AG04449 (cell line): Measurements from ENCODE around the gene SKAP1.

Experiments
- CTCF ChIA-PET: fragments of 350-600 bp; formaldehyde crosslinking; extraction: SDS; loops from one replicate; lab custom pipeline; 2021; ENCODE audit warnings: antibody characterized with exemption; lab: Yijun Ruan, JAX
- POLR2A ChIA-PET: fragments of 400-600, 350-600 bp; formaldehyde crosslinking; extraction: SDS; loops from one replicate; lab custom pipeline; 2020; ENCODE audit warnings: antibody characterized with exemption, inconsistent platforms; lab: Yijun Ruan, JAX
- DNase-seq: peaks from one replicate; pipeline ENCODE4 v3.0.0-alpha.2; 2010; ENCODE audit warnings: low read depth, low spot score
- H3K4me3 ChIP-seq: 2 replicates; pipeline ENCODE4 v1.5.1; 2011; ENCODE audit warnings: low read depth, mild to moderate bottlenecking, control low read depth, low read length
- CTCF ChIP-seq: IDR thresholded peaks from one replicate; pipeline ENCODE4 v1.5.1; 2011; ENCODE audit warnings: mild to moderate bottlenecking, moderate library complexity, low read length, control low read depth, inconsistent platforms; ENCODE audit not compliant: insufficient read depth; ENCODE audit errors: missing control alignments

The SKAP1 gene

DNA sequence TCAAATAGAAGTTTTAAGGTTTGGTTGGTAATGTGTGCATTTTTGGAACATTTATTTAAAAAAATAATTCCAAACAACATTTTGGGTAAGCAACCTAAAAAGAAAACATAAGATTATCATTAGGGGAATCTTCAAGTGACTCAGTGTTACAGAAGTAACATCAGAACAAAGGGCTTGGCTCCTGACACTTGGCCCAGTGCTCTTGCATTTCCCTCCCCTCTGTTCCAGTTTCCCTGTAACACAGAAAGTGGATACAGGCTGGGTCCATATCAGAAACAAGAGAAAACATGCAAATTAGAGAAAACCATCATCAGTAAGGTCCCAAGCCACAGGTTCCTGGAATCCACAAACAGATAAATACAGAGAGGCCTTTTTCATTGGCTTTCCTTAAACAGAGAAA, 40.1 kb downstream of the SKAP1 start:
- no peak for TF ChIP-seq CTCF
- CTCF ChIA-PET: no interaction called here
- no peak overlapping the region for H3K4me3 ChIP-seq
- no peak for DNase-seq
- POLR2A ChIA-PET: no interaction called here

DNA sequence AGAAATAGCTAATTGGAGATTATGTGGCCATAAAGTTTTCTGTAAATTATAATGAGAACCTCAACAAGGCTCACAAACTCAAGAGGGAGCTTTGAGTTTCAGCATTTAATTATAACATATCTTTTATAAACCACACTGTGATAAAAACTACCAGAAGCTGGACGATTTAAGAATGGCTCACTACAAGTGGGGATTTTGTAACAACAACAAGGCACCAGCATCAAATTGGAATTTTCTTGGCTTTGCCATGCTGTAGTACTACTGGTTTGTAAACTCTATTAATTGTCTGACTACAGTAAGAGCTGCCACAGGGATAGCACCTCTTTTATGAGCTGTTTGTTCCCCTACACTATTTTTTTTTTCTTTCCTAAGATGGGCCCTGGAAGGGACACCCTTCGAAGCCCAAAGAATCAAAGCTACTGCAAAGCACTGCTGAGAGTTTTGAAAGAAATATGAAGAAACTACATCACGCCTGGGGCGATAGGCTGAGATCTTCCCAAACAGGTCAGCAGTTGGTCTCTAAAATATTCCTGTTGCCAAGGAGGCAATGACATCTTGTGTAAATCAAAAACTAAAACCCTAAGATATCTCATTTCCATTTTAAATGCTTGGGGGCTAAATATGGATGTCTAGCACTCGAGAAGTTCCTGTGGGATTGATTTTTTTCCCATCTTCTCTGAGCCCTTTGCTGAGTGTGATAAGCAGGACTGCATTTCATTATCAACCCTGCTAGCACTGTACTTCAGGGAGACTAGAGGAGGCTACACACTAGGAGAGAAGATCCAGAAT, 40.9 kb downstream of the SKAP1 start:
- no peak for TF ChIP-seq CTCF
- H3K4me3 ChIP-seq: no peak overlapping the region
- CTCF ChIA-PET: no interaction called here
- POLR2A ChIA-PET: no interaction called here
- DNase-seq: no peak

DNA sequence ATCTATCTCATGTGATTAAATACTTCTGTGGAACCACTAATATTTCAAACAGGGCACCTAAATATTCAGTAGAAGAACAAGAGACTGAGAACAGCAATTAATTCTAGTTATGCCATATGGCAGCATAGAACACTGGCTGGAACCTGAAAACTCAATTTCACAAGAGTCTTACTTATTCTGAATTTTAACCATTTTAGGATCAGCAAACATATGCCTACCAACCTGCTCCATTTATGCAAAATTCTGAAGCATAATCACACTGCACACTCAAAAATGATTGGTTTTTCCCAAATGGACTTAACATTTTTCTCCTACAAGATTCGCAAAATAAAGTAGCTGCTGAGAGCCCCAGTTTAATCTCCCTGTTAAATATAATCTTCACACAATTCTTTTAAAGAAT, 43.2 kb downstream of the SKAP1 start:
- DNase-seq: no peak
- ChIA-PET POLR2A (no interaction called here), CTCF (interaction anchor here (1.2 to 1.5 kb wide), 2 partner anchors 11 to 35 kb away, joined by 3 to 6 read pairs; no protein-coding TSS in a partner anchor)
- TF ChIP-seq CTCF: no peak
- H3K4me3 ChIP-seq: no peak overlapping the region

DNA sequence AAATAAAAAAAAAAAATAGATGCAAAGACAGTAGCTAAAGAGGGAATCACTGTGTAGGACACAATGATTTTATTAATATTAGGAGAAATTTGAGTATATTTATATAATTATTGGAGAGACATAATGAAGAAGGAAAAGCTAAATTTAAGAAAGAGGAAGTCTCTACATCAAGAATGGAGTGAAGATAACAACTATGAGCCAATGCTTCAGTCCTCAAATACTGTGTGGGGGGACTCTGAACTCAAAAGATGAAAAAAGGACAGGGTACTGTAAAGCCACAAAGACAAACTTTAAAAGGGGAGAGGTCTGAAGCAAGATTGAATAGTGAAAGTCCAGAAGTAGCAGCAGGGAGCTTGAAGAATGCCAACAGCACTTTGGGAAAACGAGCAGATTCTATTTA, 44.7 kb downstream of the SKAP1 start:
- DNase-seq: no peak
- POLR2A ChIA-PET: no interaction called here
- TF ChIP-seq CTCF: no peak
- H3K4me3 ChIP-seq: no peak overlapping the region
- CTCF ChIA-PET: no interaction called here

DNA sequence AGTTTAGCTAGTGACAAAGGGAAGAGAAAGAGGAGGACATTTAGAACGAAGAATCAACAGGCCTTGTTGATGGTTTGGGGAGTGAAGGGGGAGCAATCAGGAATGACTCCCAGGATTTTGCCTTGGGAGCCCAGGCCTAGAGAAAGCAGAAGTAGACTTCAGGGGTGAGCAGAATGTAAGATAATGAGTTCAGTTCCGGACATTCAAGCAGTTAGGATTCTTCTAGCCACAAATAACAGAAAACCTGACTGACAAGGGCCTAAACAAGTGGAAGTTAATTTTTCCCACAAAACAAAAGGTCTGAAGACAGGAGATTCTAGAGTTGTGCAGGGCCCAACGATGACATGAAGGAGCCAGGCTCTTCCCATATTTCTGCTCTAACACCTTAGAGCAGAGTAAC, 45.9 kb downstream of the SKAP1 start:
- H3K4me3 ChIP-seq: no peak overlapping the region
- ChIA-PET CTCF (no interaction called here), POLR2A (no interaction called here)
- TF ChIP-seq CTCF: no peak
- DNase-seq: no peak

- no peak for TF ChIP-seq CTCF
- ChIA-PET POLR2A (no interaction called here), CTCF (no interaction called here)
- no peak overlapping the region for H3K4me3 ChIP-seq
- no peak for DNase-seq
These were observed 47.0 kb downstream of the SKAP1 start for GRCh38 chr17:48382989-48383388.
